GM12865 (cell line): Measurements from ENCODE around the gene LCLAT1.

ENCODE experiments used
- DNase-seq: peaks from one replicate; pipeline ENCODE4 v3.0.0; 2010; ENCODE audit warnings: low read depth
- H3K4me3 ChIP-seq: 2 replicates; pipeline ENCODE4 v1.5.1; 2011; ENCODE audit warnings: mild to moderate bottlenecking, low read depth, low read length, control low read depth
- CTCF ChIP-seq: IDR thresholded peaks from 2 replicates; pipeline ENCODE4 v1.5.1; 2011; ENCODE audit warnings: low read length, control low read depth, low read depth, inconsistent platforms; ENCODE audit not compliant: insufficient read depth; ENCODE audit errors: missing control alignments

LCLAT1 gene

GRCh38 chr2:30678410-30679137, 231.5 kb downstream of the LCLAT1 start:
- DNase-seq, result no peak
- H3K4me3 ChIP-seq, result no peak overlapping the region
- TF ChIP-seq CTCF, result no peak

- DNase-seq, result no peak
- no peak overlapping the region for H3K4me3 ChIP-seq
- no peak for TF ChIP-seq CTCF
Observed at GRCh38 chr2:30679426-30680088, 232.5 kb downstream of the LCLAT1 start.

- no peak for TF ChIP-seq CTCF
- no peak overlapping the region for H3K4me3 ChIP-seq
- no peak for DNase-seq
Observed at GRCh38 chr2:30680121-30680520, 233.1 kb downstream of the LCLAT1 start.

GRCh38 chr2:30681022-30681421, 234.0 kb downstream of the LCLAT1 start:
- TF ChIP-seq CTCF, result no peak
- no peak overlapping the region for H3K4me3 ChIP-seq
- DNase-seq, result no peak

GRCh38 chr2:30683236-30683956, 236.3 kb downstream of the LCLAT1 start:
- H3K4me3 ChIP-seq, result no peak overlapping the region
- DNase-seq, result peak; percentile 15
- TF ChIP-seq CTCF, result no peak

- TF ChIP-seq CTCF, result no peak
- DNase-seq, result no peak
- H3K4me3 ChIP-seq, result no peak overlapping the region
Observed at GRCh38 chr2:30684026-30684425, 237.0 kb downstream of the LCLAT1 start.
